Calu3 (cell line): ENCODE measurements around the gene RIF1. TPM values are rescaled to one million over a fixed set of nuclear protein-coding genes. Genes with fewer than 3 reads are reported as not detected.
A peak's percentile ranks its signal among the peaks of the same experiment; 100 is the strongest.

Experiments
- BruUV-seq: library from RNA; stranded (reverse); fragments of 400-500 nt; replicated peaks from 2 replicates; lab custom pipeline; 2021; lab: Mats Ljungman, UMichigan
- CTCF ChIA-PET: fragments of 300-600 bp; sonication (Branson Sonifier 250); formaldehyde crosslinking; loops from one replicate; lab custom pipeline; 2022; ENCODE audit warnings: antibody characterized with exemption; lab: Charles Lee
- DNase-seq: peaks from one replicate; pipeline ENCODE4 v3.0.0; 2022
- H3K27ac Mint-ChIP-seq: one replicate; pipeline ENCODE4 v1.8.0; 2022; ENCODE audit warnings: mixed read lengths; ENCODE audit not compliant: unreplicated experiment
- H3K27me3 Mint-ChIP-seq: one replicate; pipeline ENCODE4 v1.8.0; 2022; ENCODE audit warnings: mixed read lengths; ENCODE audit not compliant: unreplicated experiment
- H3K36me3 Mint-ChIP-seq: one replicate; pipeline ENCODE4 v1.8.0; 2022; ENCODE audit warnings: mild to moderate bottlenecking, moderate library complexity, mixed read lengths; ENCODE audit not compliant: insufficient read depth, unreplicated experiment
- H3K4me1 Mint-ChIP-seq: one replicate; pipeline ENCODE4 v1.8.0; 2022; ENCODE audit warnings: mild to moderate bottlenecking, low read depth, mixed read lengths; ENCODE audit not compliant: unreplicated experiment
- H3K4me3 Mint-ChIP-seq: one replicate; pipeline ENCODE4 v1.8.0; 2022; ENCODE audit warnings: mild to moderate bottlenecking, low read depth, moderate library complexity, mixed read lengths; ENCODE audit not compliant: unreplicated experiment
- H3K9me3 Mint-ChIP-seq: one replicate; pipeline ENCODE4 v1.8.0; 2022; ENCODE audit warnings: low read depth, mixed read lengths; ENCODE audit not compliant: unreplicated experiment
- intact Hi-C: fragments of 100-400 bp; cut with micrococcal nuclease; formaldehyde crosslinking; loops from one replicate; pipeline ENCODE4 v1.10.0; 2022; ENCODE audit not compliant: unreplicated experiment
- total RNA-seq: library from RNA; stranded (reverse); gene quantifications from 2 replicates; pipeline ENCODE4 v1.2.3, GENCODE V29; 2022
- TF ChIP-seq, protein P1 (sequence below): fragments of 200-600 bp; IDR thresholded peaks from one replicate; pipeline ENCODE4 v1.8.0; 2022; ENCODE audit warnings: antibody characterized with exemption; ENCODE audit not compliant: unreplicated experiment

The RIF1 gene
- total RNA-seq, 1 experiment from 2014 or later = 78.1 TPM

DNA sequence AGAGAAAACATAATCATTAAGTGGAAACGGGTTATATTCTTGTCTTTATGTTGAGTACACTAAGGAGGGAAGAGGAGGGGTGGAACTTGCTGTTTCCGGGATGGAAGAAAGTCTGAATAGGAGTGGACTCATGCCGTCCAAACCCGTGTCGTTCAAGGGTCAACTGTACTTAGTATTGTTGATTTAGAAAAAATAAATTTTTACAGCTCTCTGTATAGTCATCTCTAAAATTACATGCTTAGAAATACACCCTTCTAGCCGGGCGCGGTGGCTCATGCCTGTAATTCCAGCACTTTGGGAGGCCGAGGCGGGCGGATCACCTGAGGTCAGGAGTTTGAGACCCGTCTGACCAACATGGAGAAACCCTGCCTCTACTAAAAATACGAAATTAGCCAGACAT is 29.4 kb downstream of the RIF1 start:
- BruUV-seq = no TSS peak
- Mint-ChIP-seq H3K27me3 (no peaks in the 10 kb centered on the region), H3K4me3 (no peak overlapping the region), H3K27ac (no peak overlapping the region), H3K36me3 (peaks cover 64% of the 10 kb centered on the region), H3K4me1 (no peaks in the 10 kb centered on the region), H3K9me3 (no peaks in the 10 kb centered on the region)
- intact Hi-C loops = no loop called here
- no peak for DNase-seq
- TF ChIP-seq, protein P1, sequence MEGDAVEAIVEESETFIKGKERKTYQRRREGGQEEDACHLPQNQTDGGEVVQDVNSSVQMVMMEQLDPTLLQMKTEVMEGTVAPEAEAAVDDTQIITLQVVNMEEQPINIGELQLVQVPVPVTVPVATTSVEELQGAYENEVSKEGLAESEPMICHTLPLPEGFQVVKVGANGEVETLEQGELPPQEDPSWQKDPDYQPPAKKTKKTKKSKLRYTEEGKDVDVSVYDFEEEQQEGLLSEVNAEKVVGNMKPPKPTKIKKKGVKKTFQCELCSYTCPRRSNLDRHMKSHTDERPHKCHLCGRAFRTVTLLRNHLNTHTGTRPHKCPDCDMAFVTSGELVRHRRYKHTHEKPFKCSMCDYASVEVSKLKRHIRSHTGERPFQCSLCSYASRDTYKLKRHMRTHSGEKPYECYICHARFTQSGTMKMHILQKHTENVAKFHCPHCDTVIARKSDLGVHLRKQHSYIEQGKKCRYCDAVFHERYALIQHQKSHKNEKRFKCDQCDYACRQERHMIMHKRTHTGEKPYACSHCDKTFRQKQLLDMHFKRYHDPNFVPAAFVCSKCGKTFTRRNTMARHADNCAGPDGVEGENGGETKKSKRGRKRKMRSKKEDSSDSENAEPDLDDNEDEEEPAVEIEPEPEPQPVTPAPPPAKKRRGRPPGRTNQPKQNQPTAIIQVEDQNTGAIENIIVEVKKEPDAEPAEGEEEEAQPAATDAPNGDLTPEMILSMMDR = no peak
- CTCF ChIA-PET = interaction anchor here (0.7 kb wide), 1 partner anchor 188 kb away, joined by 3 read pairs; no protein-coding TSS in a partner anchor

DNA sequence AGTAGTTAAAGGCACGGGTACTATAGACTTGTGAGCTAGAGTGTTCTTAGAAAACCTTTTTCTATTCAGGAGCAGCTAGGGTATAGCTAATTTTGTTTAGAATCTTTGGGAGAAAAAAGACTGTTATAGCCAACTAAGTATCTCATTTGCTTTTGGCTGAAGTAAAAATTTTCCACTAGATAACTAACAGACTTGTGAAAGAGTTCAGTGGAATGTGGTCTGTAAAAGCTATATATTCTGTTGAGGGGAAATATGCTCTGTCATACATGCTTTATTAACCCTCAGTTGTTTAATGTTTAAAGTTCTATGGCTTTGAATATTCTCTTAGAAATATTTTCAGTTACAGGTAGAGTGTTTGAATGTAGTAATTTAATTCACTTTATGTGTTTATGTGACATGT is 49.7 kb downstream of the RIF1 start:
- peaks cover 61% of the 10 kb centered on the region for H3K36me3 Mint-ChIP-seq
- no peaks in the 10 kb centered on the region for H3K9me3 Mint-ChIP-seq
- TF ChIP-seq, protein P1 = no peak
- no peaks in the 10 kb centered on the region for H3K27me3 Mint-ChIP-seq
- intact Hi-C loops = no loop called here
- no peak for DNase-seq
- CTCF ChIA-PET = no interaction called here
- H3K27ac Mint-ChIP-seq = no peak overlapping the region
- no peaks in the 10 kb centered on the region for H3K4me1 Mint-ChIP-seq
- no TSS peak for BruUV-seq
- H3K4me3 Mint-ChIP-seq = no peak overlapping the region

DNA sequence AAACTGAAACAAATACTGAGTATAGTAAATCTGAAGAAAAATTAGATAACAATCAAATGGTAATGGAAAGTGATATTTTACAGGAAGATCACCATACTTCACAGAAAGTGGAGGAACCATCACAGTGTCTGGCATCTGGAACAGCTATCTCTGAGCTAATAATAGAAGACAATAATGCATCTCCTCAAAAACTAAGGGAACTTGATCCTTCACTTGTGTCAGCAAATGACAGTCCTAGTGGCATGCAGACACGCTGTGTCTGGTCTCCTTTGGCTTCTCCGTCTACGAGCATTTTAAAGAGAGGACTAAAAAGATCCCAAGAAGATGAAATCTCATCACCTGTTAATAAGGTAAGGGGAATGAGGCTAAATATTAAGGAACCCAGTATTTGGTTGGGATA is 56.1 kb downstream of the RIF1 start:
- H3K4me3 Mint-ChIP-seq = no peak overlapping the region
- no peaks in the 10 kb centered on the region for H3K4me1 Mint-ChIP-seq
- H3K36me3 Mint-ChIP-seq = peaks cover 60% of the 10 kb centered on the region
- CTCF ChIA-PET = no interaction called here
- no TSS peak for BruUV-seq
- intact Hi-C loops = no loop called here
- H3K9me3 Mint-ChIP-seq = no peaks in the 10 kb centered on the region
- no peak for DNase-seq
- H3K27me3 Mint-ChIP-seq = no peaks in the 10 kb centered on the region
- peak overlapping the region; percentile 6 for H3K27ac Mint-ChIP-seq
- TF ChIP-seq, protein P1 = no peak

DNA sequence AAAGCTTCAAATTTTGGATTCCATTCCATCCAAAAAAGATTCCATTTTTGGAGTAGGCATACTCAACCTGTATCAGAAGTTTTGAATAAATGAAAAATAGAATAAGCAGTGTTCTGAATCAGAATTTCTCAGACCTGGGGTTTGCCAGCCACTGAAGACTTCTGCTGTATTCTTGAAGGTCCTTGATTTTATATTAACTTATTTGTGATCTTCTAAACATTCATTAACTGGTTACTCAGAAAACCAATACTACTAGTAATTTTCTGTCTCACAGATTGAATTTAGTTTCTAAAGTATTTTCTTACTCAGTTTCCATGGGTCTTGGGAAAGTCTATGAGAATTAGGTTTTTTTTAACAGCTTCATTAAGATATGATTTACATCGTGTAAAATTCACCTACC is 60.9 kb downstream of the RIF1 start:
- CTCF ChIA-PET = no interaction called here
- no TSS peak for BruUV-seq
- Mint-ChIP-seq H3K27ac (no peak overlapping the region), H3K9me3 (no peaks in the 10 kb centered on the region), H3K4me3 (no peak overlapping the region), H3K4me1 (no peaks in the 10 kb centered on the region), H3K27me3 (no peaks in the 10 kb centered on the region), H3K36me3 (peaks cover 37% of the 10 kb centered on the region)
- no peak for DNase-seq
- intact Hi-C loops = no loop called here
- TF ChIP-seq, protein P1 = no peak
